HTERT RPE-1 (cell line): ENCODE data around the gene WDR45B.

Experiments
- in situ Hi-C: fragments of 300-500 bp; cut with MboI; formaldehyde crosslinking; loops from 4 replicates; pipeline ENCODE4 v1.14.3; 2020; ENCODE audit warnings: low sequenced_read_pairs

WDR45B gene

GRCh38 chr17:82678265-82678891 is 30.1 kb upstream of the WDR45B start:
- in situ Hi-C loops: no loop called here

- in situ Hi-C loops: no loop called here
These were observed 29.2 kb upstream of the WDR45B start for GRCh38 chr17:82677353-82677925.

DNA sequence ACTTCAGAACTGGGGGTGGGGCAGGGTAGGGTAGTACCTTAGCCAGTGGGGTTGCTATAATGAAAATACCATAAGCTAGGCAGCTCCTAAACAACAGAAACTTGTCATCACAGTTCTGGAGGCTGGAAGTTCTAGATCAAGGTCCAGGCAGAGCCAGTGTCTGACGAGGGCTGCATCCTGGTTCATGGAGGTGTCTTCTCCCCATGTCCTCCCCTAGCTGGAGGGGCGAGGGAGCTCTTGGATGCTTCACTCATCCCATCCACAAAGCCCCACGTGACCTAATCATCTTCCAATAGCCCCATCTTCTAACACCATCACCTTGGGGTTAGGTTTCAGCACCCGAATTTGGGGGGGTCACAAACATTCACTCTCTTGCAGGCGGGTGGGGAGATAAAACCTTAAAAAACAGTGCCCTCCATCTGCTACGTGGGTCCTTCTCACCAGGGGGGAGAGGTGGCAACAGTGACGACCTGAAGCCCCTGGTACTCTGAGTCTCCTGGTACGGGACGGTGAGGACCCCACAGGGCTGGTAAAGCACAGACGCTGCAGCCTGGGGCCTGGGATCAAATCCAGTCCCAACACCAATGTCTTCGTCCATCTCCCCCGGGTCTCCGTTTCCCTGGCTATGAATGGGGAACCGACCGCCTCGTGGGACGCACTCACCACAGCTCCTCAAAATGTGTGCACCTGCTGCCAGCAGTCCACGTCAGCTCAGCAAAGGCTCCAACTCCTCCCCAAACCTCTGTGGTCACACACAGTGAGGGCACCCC is 27.4 kb upstream of the WDR45B start:
- in situ Hi-C loops: no loop called here

- in situ Hi-C loops: no loop called here
These were observed 26.6 kb upstream of the WDR45B start for GRCh38 chr17:82674656-82675475.

- in situ Hi-C loops: no loop called here
These were observed 22.6 kb upstream of the WDR45B start for GRCh38 chr17:82670661-82671450.

- in situ Hi-C loops: no loop called here
These were observed 20.4 kb upstream of the WDR45B start for GRCh38 chr17:82668631-82669099.

DNA sequence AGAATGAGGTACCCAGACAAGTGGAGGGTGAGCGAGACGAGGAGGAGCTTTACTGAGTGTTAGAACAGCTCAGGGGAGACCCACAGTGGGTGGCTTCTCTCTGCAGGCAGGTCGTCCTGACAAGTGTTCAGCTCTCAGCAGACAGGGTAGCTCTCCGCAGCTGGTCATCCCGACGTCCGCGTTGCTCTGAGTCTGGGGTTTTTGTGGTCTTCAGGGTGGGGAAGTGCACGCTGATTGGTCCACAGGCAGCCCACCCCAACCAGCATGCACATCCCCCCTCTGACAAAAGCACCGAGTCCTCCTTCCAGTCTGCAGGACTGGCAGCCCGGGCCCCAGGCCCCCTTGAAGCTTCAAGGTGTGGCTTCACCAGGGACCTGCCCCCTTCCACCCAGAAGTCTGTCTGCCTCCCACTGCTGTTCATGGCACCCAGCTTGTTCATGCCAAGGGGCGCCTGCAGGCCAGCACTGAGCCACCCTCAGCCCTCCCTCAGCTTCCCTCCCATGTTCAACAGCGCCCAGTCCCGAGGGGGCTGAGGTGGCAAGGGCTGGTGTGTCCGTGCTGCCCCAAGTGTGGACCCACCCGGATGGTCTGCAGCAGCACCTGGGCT is 19.9 kb upstream of the WDR45B start:
- in situ Hi-C loops: no loop called here

GRCh38 chr17:82667668-82668000 is 19.4 kb upstream of the WDR45B start:
- in situ Hi-C loops: no loop called here

DNA sequence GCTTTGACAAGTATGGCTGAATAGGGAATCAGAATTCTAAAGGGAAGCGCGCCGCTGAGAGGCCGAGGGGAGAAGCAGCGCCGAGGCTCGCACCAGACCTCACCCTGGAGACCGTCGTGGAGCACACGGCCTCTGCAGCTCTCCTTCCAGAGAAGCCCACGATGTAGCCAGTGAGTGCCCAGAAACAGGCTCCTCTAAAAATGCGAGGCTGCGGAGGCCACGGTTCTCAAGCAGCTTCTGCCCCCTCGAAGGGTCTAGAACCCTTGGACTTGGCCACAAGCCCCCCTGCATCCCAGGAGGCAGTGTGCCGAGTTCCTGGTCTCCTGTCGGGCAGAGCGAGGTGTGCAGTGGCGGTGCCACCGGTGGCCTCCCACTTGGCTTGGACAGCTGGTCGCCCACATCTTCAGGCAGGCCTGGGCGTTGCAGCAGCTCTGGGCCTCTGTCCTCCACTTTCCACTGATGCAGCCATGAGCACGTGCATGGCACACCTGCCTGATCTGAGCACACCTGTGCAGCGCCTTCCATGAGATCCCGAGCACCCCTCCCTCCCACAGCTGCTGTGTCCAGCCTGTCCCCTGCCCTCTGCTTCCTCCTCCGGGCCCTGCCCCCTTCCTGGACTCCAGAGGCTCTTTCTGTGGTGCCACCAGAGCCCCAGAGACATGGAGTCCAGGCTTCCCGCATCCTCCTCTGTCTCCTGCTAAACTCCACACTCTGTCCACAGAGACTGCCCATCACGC is 18.9 kb upstream of the WDR45B start:
- in situ Hi-C loops: no loop called here

DNA sequence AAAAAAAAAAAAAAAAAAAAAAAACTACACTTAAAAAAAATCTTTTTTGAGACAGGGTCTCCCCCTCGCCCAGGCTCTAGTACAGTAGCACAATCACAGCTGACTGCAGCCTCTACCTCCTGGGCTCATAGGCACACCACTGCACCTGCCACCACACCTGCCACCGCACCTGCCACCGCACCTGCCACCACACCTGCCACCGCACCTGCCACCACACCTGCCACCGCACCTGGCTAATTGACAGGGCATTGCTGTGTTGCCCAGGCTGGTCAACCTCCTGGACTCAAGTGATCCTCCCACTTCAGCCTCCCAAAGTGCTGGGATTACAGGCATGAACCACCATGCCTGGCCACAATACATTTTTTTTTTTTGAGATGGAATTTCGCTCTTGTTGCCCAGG is 17.6 kb upstream of the WDR45B start:
- in situ Hi-C loops: no loop called here

GRCh38 chr17:82665217-82665616 is 17.0 kb upstream of the WDR45B start:
- in situ Hi-C loops: no loop called here

DNA sequence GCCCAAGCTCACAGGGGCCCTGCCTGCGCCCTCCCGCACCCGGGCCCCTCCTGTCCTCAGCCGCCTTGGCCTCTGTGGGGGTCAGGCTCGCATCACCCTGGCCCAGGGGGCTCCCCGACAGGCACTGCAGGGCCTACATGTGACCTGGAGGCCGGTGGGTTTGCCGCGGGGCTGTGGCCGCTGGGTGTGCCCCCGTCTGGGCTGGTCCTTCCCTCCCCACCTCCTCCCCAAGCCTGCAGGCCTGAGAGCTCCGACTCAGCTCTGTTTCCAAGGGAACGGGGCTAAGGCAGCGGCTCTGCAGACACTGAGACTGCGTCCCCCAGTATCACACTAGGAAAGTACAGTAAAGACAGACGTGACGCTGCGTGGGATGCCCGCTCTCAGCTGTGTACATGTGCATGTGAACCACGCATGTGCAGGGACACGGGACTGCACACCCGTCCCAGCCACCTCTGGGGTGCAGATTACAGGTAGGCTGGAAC is 16.5 kb upstream of the WDR45B start:
- in situ Hi-C loops: no loop called here

- in situ Hi-C loops: no loop called here
These were observed 16.0 kb upstream of the WDR45B start for GRCh38 chr17:82664276-82664575.

GRCh38 chr17:82663381-82664275 is 15.4 kb upstream of the WDR45B start:
- in situ Hi-C loops: no loop called here

DNA sequence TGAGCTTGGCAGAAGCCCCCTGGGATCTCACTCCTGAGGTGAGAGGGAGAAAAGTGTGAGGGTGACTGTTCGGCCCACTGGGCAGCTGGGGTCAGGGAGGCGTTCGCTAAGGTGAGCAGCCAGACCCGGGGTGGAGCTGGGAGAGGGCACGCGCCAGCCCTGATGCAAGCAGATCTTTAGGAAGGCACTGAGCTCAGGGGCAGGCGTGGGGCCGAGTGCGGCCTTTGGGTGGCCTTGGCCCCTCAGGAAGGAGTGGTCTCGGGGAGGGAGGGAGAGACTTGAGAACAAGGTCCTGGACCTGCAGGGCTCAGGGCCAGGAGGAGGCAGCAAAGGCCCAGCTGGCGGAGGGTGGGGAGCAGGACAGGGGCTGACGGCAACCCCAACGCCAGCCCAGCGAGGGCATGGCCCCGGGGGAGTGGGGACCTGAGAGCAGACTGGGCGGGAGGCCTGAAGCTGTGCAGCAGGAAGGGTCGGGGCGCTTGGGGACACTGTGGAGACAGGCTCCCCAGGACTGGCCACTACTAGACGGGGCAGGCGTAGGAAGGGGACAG is 14.5 kb upstream of the WDR45B start:
- in situ Hi-C loops: no loop called here

- in situ Hi-C loops: no loop called here
These were observed 13.8 kb upstream of the WDR45B start for GRCh38 chr17:82661717-82662683.

- in situ Hi-C loops: no loop called here
These were observed 11.6 kb upstream of the WDR45B start for GRCh38 chr17:82659886-82660285.
